ENCODE measurements around the gene SMYD3.

- TF ChIP-seq CTCF (conservative IDR thresholded peaks at IDR 0.05 in 1 of 2, IDR thresholded peaks at IDR 0.05 in 1 of 2; ENCODE audit: low read depth in 1 of 2, low read length in 2 of 2) (no peak), EZH2 (IDR thresholded peaks at IDR 0.05; ENCODE audit: low read length, missing control alignments) (no peak)
Observed at GRCh38 chr1:246367041-246367440, 140.0 kb downstream of the SMYD3 start.
